Islet precursor cell (in vitro differentiated cells): ENCODE results near the gene EEA1.
A peak's percentile ranks its signal among the peaks of the same experiment; 100 is the strongest.

Experiments
- DNase-seq: peaks from one replicate; pipeline ENCODE4 v3.0.0-alpha.2; 2018

Gene EEA1

GRCh38 chr12:92933606-92934005 lies 4.5 kb upstream of the EEA1 start:
- DNase-seq = no peak

- no peak for DNase-seq
These were observed 1.3 kb upstream of the EEA1 start for GRCh38 chr12:92930421-92930820.

DNA sequence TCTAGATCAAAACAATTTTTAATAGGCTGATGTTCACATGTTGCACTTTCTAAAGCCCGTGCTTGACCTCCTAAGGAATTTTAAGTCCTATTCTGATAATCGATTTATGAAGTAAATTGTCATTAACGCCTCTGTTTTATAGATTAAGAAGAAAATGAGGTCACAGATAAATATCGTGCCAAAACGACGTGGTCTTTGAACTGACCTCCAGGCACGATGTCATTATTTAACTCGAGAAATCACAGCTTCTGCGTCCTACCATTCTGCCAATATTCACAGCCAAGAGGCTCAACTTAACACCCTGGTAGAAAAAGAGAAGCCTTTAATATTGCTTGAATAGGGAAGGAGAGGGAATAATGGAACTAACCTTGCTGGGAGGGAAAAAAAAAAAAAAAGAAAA lies 888 bp upstream of the EEA1 start:
- no peak for DNase-seq

DNA sequence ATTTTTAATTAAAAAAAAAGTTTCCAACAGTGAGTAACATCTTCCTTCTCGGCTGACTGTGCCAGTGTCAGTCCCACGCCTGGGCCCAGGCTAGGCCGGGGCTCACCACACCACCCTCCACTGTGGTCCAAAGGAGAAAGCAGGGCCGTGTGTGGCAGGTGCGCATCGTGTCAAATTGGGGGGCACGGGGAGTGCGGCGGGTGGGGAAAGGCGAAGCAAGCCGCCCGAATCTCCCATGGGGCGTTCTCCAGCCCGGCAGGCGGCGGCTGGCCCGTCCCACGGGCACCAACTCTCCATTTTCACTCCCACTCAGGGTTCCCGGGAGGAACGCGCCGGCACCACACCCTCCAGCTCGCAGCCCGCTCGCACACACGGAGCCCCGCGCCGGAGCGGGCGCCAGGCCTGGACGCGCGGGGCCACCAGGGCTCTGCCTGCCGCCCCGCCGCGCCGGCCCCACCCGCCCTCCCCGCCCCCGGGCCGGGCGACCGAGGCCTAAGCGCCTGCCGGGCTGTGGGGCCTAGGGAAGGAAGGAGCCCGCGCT lies 604 bp downstream of the EEA1 start:
- peak; percentile 69 for DNase-seq

DNA sequence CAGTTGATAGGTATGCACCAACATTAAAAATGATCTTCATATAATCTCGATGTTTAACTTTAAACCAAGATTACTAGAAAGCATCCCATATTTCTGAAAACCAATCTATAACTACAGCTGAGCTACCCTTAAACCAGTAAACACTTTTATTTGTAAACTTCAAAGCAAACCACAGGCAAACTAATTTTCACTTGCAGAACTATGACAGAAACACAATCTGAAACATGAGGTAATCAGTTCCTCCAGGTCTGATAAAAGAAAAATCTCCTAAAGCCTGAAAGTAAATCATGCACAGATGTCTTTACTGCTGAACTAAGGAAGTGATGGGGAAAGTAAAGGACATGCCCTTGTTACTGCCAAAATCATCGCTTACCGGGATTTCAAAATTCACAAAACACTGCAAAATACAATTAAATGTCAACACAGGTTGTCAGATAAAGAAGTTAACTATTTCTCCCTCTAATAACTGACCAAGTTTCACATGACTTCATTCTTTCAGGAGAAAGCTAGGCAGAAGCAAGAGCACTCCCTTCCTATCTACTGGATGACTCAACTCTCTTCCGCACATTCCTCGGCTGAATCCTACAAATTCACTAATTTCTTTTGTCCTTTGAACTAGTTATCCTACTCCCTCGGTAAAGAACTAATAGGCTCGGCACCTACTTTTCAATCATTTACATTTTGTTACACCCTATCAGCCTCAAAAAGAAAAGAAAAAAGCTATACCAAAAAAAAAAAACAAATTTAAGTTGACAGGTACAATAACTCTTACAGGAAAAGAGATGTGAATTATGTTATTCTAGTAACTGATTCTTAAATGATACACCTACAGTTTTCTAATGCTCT lies 1.4 kb downstream of the EEA1 start:
- no peak for DNase-seq

- DNase-seq = peak; percentile 62
These were observed 2.0 kb downstream of the EEA1 start for GRCh38 chr12:92927055-92927435.

DNA sequence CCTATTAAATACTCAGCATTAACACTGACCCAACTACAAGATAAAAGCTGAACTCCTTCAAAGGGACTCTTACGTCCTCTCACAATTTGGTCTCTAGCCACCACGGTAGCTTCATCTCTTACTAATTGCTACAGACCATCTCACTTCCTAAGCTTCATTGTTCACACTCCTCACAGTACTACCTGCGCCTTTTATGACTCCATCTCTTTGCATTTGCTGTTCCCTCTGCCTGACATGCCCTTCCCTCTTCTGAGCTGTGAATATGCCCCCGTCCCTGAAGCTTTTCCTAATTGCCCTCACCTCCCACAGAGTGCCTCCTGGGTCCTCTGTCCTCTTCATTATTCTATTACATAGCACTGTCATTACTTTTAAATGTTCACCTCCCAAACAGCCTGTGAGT lies 2.5 kb downstream of the EEA1 start:
- no peak for DNase-seq

DNA sequence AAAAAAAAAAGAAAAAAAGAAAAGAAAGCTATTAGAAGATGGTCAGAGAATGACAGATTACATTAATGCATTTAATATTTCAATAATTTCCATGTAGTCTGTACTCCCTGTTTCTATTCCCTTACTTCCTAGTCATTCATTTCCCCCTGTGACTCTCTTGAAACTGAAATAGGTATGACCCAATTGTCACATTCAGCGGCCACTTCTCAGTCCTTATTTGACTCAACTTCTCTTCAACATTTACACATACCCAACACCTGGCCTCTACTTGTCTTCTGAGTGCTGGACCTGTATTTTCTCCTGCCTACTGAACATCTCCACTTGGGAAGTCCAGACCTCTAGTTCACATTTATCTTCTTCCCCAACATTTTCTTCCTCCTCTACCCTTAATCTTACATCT lies 7.2 kb downstream of the EEA1 start:
- no peak for DNase-seq

GRCh38 chr12:92915365-92915764 lies 13.7 kb downstream of the EEA1 start:
- no peak for DNase-seq

DNA sequence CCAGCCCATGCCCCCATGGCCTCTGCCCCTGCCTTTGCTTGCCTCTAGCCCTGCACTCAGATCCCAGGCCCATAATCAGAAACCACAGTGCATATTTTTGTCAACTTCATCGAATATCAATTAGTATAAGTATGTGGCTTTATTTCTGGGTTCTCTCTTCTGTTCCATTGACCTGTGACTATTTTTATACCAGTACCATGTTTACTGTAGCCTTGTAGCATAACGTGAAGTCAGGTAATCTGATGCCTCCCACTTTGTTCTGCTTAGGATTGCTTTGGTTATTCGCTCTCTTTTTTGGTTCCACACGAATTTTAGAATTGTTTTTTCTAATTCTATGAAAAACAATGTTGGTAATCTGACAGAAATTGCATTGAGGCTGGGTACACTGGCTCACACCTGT lies 14.9 kb downstream of the EEA1 start:
- no peak for DNase-seq

DNA sequence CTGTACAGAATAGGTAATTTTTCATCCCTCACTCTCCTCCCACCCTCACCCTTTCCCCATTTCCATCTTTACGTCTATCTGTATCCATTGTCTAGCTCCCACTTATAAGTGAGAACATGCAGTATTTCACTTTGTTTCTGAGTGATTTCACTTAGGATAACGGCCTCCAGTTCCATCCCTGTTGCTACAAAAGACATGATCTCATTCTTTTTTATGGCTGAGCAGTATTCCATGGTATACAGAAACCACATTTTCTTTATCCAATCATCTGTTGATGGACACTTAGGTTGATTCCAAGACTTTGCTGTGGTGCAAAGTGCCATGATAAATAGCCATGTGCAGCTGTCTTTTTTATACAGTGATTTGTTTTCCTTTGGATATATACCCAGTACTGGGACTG lies 16.4 kb downstream of the EEA1 start:
- DNase-seq = no peak

DNA sequence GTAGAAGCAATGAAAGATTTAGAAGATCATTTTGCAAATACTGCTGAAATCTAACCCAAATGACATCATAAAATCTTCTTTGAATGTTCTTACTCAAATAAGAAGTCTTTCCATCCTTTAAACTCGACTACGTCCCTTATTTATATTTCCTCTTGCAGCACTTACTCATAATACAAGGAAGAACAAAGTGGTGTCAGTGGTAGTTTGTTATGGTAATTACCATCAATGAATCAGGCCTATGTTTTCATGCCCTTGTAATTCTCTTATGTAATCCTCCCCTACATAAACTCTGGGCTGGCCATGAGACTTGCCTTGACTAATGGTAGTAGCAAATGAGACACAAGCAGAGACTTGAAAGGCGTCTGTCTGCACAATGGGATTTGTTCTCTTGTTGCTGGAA lies 17.0 kb downstream of the EEA1 start:
- no peak for DNase-seq

DNA sequence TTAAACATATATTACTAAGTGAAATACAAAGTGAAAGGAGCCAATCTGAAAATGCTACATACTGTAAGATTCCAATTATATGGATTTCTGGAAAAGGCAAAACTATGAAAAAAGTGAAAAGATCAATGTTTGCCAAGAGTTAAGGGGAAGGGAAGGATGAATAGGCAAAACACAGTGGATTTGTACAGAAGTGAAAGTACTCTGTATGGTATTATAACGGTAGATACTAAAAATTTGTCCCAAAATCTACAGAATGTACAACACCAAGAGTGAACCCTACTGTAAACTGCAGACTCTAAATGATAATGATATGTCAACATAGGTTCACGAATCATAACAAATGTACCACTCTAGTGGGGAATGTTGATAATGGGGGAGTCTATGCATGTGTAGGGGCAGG lies 17.8 kb downstream of the EEA1 start:
- DNase-seq = no peak

- no peak for DNase-seq
These were observed 21.0 kb downstream of the EEA1 start for GRCh38 chr12:92908108-92908507.

DNA sequence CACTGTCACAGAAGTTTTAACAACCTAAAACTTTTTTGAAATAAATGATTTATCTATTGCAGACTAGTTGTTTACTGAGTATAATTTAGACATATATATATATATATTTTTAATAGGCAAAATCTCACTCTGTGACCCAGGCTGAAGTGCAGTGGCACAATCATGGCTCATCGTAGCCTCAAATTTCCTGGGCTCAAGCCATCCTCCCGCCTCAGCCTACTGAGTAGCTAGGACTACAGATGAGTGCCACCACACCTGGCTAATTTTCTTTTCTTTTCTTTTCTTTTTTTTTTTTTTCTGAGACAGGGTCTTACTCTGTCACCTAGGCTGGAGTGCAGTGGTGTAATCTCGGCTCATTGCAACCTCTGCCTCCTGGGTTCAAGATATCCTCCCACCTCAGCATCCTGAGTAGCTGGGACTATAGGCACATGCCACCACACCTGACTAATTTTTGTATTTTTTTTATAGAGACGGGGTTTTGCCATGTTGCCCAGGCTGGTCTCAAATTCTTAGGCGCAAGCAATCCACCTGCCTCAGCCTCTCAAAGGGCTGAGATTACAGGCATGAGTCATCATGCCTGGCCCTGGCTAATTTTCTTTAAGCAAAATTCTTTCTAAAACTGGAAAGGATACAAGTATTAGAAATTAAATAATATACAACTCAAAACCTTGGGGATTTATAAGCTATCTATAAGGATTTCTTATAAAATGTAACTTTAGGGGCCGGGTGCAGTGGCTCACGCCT lies 23.1 kb downstream of the EEA1 start:
- DNase-seq = no peak

- DNase-seq = no peak
These were observed 23.8 kb downstream of the EEA1 start for GRCh38 chr12:92905258-92905810.

GRCh38 chr12:92900941-92901340 lies 28.2 kb downstream of the EEA1 start:
- DNase-seq = no peak

DNA sequence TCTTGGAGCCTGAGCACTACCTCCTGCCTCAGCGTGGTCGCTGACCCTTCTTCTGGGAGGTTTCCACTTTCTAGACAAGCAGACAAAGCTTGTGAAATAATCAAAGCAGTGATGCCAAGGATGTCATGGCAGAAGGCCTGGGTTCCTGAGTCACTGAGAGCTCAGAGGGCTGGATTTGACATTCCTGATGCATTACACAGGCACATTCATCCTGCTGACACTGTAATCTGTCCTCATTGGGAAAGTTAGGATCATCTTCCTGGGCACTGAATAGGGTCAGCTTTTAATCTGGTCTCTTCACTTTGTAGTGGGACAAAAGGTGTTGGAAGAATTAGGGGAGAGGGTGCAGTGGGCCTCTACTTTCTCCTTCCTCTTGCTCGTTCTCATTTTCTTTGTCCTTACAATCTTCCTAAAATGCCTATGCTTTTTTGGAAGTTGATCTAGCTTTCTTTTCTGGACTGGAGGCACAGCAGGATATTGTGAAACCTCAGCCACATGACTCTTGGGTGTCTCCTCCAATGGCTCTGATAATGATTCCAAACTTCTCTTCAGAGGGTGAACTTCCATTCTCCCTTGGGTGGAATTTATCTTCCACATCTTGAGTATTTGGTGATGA lies 29.6 kb downstream of the EEA1 start:
- DNase-seq = peak; percentile 97

DNA sequence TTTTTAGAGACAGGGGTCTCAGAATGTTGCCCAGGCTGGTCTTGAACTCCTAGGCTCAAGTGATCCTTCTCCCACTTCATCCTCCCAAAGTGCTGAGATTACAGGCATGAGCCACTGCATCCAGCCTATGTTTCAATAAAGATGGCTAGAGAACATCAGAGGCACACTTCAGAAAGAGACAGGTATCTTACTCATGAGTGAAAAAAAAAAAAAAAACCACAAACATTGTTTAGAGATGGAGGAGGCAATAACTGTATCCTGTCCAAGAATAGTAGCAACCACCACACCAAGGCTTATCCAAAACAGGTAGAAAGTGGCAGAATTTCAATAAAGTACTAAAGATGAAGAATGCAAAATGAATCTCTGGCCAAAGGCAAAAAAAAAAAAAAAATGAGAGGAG lies 30.3 kb downstream of the EEA1 start:
- DNase-seq = no peak

- DNase-seq = no peak
These were observed 31.3 kb downstream of the EEA1 start for GRCh38 chr12:92897844-92898243.

GRCh38 chr12:92890601-92891106 lies 38.4 kb downstream of the EEA1 start:
- no peak for DNase-seq

DNA sequence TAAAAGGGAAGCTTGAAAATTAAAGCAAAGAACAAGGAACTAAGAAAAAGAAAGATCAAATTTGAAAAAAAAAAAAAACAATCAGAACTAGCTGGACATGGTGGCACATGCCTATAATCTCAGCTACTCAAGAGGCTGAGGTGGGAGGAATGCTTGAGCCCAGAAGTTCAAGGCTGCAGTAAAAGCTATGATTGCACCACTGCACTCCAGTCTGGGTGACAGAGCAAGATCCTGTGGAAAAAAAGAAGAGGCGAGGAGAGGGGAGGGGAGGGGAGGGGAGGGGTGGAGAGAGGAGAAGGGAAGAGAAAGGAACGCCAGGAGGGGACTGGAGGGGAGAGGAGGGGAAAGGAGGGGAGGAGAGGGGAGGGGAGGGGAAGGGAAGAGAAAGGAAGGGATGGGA lies 43.0 kb downstream of the EEA1 start:
- no peak for DNase-seq

GRCh38 chr12:92879698-92880322 lies 49.3 kb downstream of the EEA1 start:
- DNase-seq = no peak
